ENCODE measurements around the gene FOXC1. TPM values are rescaled to one million over a fixed set of nuclear protein-coding genes. Genes with fewer than 3 reads are reported as not detected.

The FOXC1 gene
- total RNA-seq, 1 experiment from 2014 or later, result not detected

- no peaks in the 10 kb centered on the region for H3K9me3 ChIP-seq (ENCODE audit: low read length)
- H4K20me1 ChIP-seq (ENCODE audit: insufficient read depth, low read depth, low read length), result no peaks in the 10 kb centered on the region
- DNase-seq, result no peak
- H2AFZ ChIP-seq (ENCODE audit: low read length), result no peak overlapping the region
- H3K27ac ChIP-seq (ENCODE audit: low read length), result no peak overlapping the region
- no peaks in the 10 kb centered on the region for H3K9me2 ChIP-seq (replicated peaks; ENCODE audit: insufficient read depth, low read length)
- no peaks in the 10 kb centered on the region for H3K79me2 ChIP-seq (ENCODE audit: low read length)
- H3K4me3 ChIP-seq (ENCODE audit: low read length), result no peak overlapping the region
- no peaks in the 10 kb centered on the region for H3K4me1 ChIP-seq (ENCODE audit: low read length)
- H3K4me2 ChIP-seq (ENCODE audit: low read depth, low read length, poor library complexity, severe bottlenecking), result no peak overlapping the region
- no peak overlapping the region for H3K9ac ChIP-seq (ENCODE audit: low read length)
- H3K36me3 ChIP-seq (ENCODE audit: insufficient read depth, low read length), result no peaks in the 10 kb centered on the region
- no peaks in the 10 kb centered on the region for H3K27me3 ChIP-seq (ENCODE audit: low read length)
Measured at GRCh38 chr6:1624058-1624850, 14.5 kb downstream of the FOXC1 start.

- Histone ChIP-seq H3K9me3 (ENCODE audit: low read length) (no peaks in the 10 kb centered on the region), H3K4me2 (ENCODE audit: low read depth, low read length, poor library complexity, severe bottlenecking) (no peak overlapping the region), H3K27me3 (ENCODE audit: low read length) (no peaks in the 10 kb centered on the region), H3K36me3 (ENCODE audit: insufficient read depth, low read length) (no peaks in the 10 kb centered on the region), H3K4me1 (ENCODE audit: low read length) (no peaks in the 10 kb centered on the region), H3K27ac (ENCODE audit: low read length) (no peak overlapping the region), H3K4me3 (ENCODE audit: low read length) (no peak overlapping the region), H4K20me1 (ENCODE audit: insufficient read depth, low read depth, low read length) (0 out of 2 replicates have a peak, but pooled peaks cover 3% of the 10 kb centered on the region), H3K9ac (ENCODE audit: low read length) (no peak overlapping the region), H3K9me2 (replicated peaks; ENCODE audit: insufficient read depth, low read length) (no peaks in the 10 kb centered on the region), H2AFZ (ENCODE audit: low read length) (no peak overlapping the region), H3K79me2 (ENCODE audit: low read length) (no peaks in the 10 kb centered on the region)
- DNase-seq, result no peak
Measured at GRCh38 chr6:1624851-1625781, 15.4 kb downstream of the FOXC1 start.

- Histone ChIP-seq H3K27me3 (ENCODE audit: low read length) (no peaks in the 10 kb centered on the region), H4K20me1 (ENCODE audit: insufficient read depth, low read depth, low read length) (0 out of 2 replicates have a peak, but pooled peaks cover 3% of the 10 kb centered on the region), H3K27ac (ENCODE audit: low read length) (no peak overlapping the region), H3K36me3 (ENCODE audit: insufficient read depth, low read length) (no peaks in the 10 kb centered on the region), H2AFZ (ENCODE audit: low read length) (no peak overlapping the region), H3K9me2 (replicated peaks; ENCODE audit: insufficient read depth, low read length) (no peaks in the 10 kb centered on the region), H3K4me2 (ENCODE audit: low read depth, low read length, poor library complexity, severe bottlenecking) (no peak overlapping the region), H3K9ac (ENCODE audit: low read length) (no peak overlapping the region), H3K79me2 (ENCODE audit: low read length) (no peaks in the 10 kb centered on the region), H3K4me3 (ENCODE audit: low read length) (no peak overlapping the region), H3K4me1 (ENCODE audit: low read length) (no peaks in the 10 kb centered on the region), H3K9me3 (ENCODE audit: low read length) (no peaks in the 10 kb centered on the region)
- DNase-seq, result no peak
Measured at GRCh38 chr6:1625794-1626435, 16.2 kb downstream of the FOXC1 start.

GRCh38 chr6:1626481-1626880, 16.8 kb downstream of the FOXC1 start:
- no peak overlapping the region for H3K4me2 ChIP-seq (ENCODE audit: low read depth, low read length, poor library complexity, severe bottlenecking)
- H3K79me2 ChIP-seq (ENCODE audit: low read length), result no peaks in the 10 kb centered on the region
- no peaks in the 10 kb centered on the region for H3K36me3 ChIP-seq (ENCODE audit: insufficient read depth, low read length)
- H3K4me3 ChIP-seq (ENCODE audit: low read length), result no peak overlapping the region
- no peak overlapping the region for H3K27ac ChIP-seq (ENCODE audit: low read length)
- no peaks in the 10 kb centered on the region for H3K4me1 ChIP-seq (ENCODE audit: low read length)
- DNase-seq, result no peak
- H3K9me2 ChIP-seq (replicated peaks; ENCODE audit: insufficient read depth, low read length), result no peaks in the 10 kb centered on the region
- no peaks in the 10 kb centered on the region for H3K27me3 ChIP-seq (ENCODE audit: low read length)
- no peak overlapping the region for H3K9ac ChIP-seq (ENCODE audit: low read length)
- H3K9me3 ChIP-seq (ENCODE audit: low read length), result no peaks in the 10 kb centered on the region
- 0 out of 2 replicates have a peak, but pooled peaks cover 3% of the 10 kb centered on the region for H4K20me1 ChIP-seq (ENCODE audit: insufficient read depth, low read depth, low read length)
- no peak overlapping the region for H2AFZ ChIP-seq (ENCODE audit: low read length)

- no peak overlapping the region for H3K4me2 ChIP-seq (ENCODE audit: low read depth, low read length, poor library complexity, severe bottlenecking)
Measured at GRCh38 chr6:1627827-1628560, 18.3 kb downstream of the FOXC1 start.

GRCh38 chr6:1629316-1629715, 19.6 kb downstream of the FOXC1 start:
- no peak overlapping the region for H3K4me2 ChIP-seq (ENCODE audit: low read depth, low read length, poor library complexity, severe bottlenecking)
- H3K9ac ChIP-seq (ENCODE audit: low read length), result no peak overlapping the region
- H2AFZ ChIP-seq (ENCODE audit: low read length), result no peak overlapping the region

More at GRCh38 chr6:1627827-1628560, 18.3 kb downstream of the FOXC1 start:
- Histone ChIP-seq H2AFZ (ENCODE audit: low read length) (no peak overlapping the region), H3K9me2 (replicated peaks; ENCODE audit: insufficient read depth, low read length) (no peaks in the 10 kb centered on the region), H3K27ac (ENCODE audit: low read length) (no peak overlapping the region), H3K36me3 (ENCODE audit: insufficient read depth, low read length) (no peaks in the 10 kb centered on the region), H3K79me2 (ENCODE audit: low read length) (no peaks in the 10 kb centered on the region), H4K20me1 (ENCODE audit: insufficient read depth, low read depth, low read length) (0 out of 2 replicates have a peak, but pooled peaks cover 3% of the 10 kb centered on the region), H3K9ac (ENCODE audit: low read length) (no peak overlapping the region), H3K4me3 (ENCODE audit: low read length) (no peak overlapping the region), H3K4me1 (ENCODE audit: low read length) (no peaks in the 10 kb centered on the region), H3K27me3 (ENCODE audit: low read length) (no peaks in the 10 kb centered on the region), H3K9me3 (ENCODE audit: low read length) (no peaks in the 10 kb centered on the region)
- no peak for DNase-seq

GRCh38 chr6:1630212-1630770, 20.6 kb downstream of the FOXC1 start:
- Histone ChIP-seq H3K4me1 (ENCODE audit: low read length) (no peaks in the 10 kb centered on the region), H3K9ac (ENCODE audit: low read length) (no peak overlapping the region), H3K27me3 (ENCODE audit: low read length) (no peaks in the 10 kb centered on the region), H4K20me1 (ENCODE audit: insufficient read depth, low read depth, low read length) (0 out of 2 replicates have a peak, but pooled peaks cover 3% of the 10 kb centered on the region), H3K9me2 (replicated peaks; ENCODE audit: insufficient read depth, low read length) (no peaks in the 10 kb centered on the region), H3K9me3 (ENCODE audit: low read length) (no peaks in the 10 kb centered on the region), H3K36me3 (ENCODE audit: insufficient read depth, low read length) (no peaks in the 10 kb centered on the region), H2AFZ (ENCODE audit: low read length) (no peak overlapping the region), H3K4me2 (ENCODE audit: low read depth, low read length, poor library complexity, severe bottlenecking) (no peak overlapping the region), H3K27ac (ENCODE audit: low read length) (no peak overlapping the region), H3K4me3 (ENCODE audit: low read length) (no peak overlapping the region), H3K79me2 (ENCODE audit: low read length) (no peaks in the 10 kb centered on the region)
- no peak for DNase-seq

More at GRCh38 chr6:1629316-1629715, 19.6 kb downstream of the FOXC1 start:
- Histone ChIP-seq H3K27me3 (ENCODE audit: low read length) (no peaks in the 10 kb centered on the region), H3K9me3 (ENCODE audit: low read length) (no peaks in the 10 kb centered on the region), H3K27ac (ENCODE audit: low read length) (no peak overlapping the region), H3K9me2 (replicated peaks; ENCODE audit: insufficient read depth, low read length) (no peaks in the 10 kb centered on the region), H3K4me1 (ENCODE audit: low read length) (no peaks in the 10 kb centered on the region), H3K4me3 (ENCODE audit: low read length) (no peak overlapping the region), H4K20me1 (ENCODE audit: insufficient read depth, low read depth, low read length) (0 out of 2 replicates have a peak, but pooled peaks cover 3% of the 10 kb centered on the region), H3K36me3 (ENCODE audit: insufficient read depth, low read length) (no peaks in the 10 kb centered on the region), H3K79me2 (ENCODE audit: low read length) (no peaks in the 10 kb centered on the region)
- DNase-seq, result no peak
